Stomach (tissue), 9 donors: Measurements from ENCODE around the gene EGFL7. TPM values are rescaled to one million over a fixed set of nuclear protein-coding genes. Genes with fewer than 3 reads are reported as not detected.
"Not testable (repeated sequence)": the region's sequence is repeated elsewhere in the genome, so short reads cannot be mapped to it uniquely, and the experiment has no call there.

Experiments used
- DNase-seq, 2 donors: peaks; one replicate each; pipeline versions ENCODE4 v3.0.0 to v3.0.0-alpha.2; 2013 to 2019
- H3K27ac ChIP-seq, 5 donors: fragments of 200-600 bp in 4 of 5; sonication (generic) in 4 of 5; one replicate each; pipeline ENCODE4 v1.5.1; 2013 to 2019; ENCODE audit warnings: mild to moderate bottlenecking in 1 of 5, moderate library complexity in 1 of 5
- H3K27me3 ChIP-seq, 3 donors: fragments of 200-600 bp; sonication (generic); one replicate each; pipeline ENCODE4 v1.5.1; 2017 to 2019; ENCODE audit warnings: mixed run types in 1 of 3
- H3K36me3 ChIP-seq, 4 donors: fragments of 200-600 bp; sonication (generic); 1 replicate in 3 of 4; 2 replicates in 1 of 4; pipeline ENCODE4 v1.5.1; 2016 to 2019
- H3K4me1 ChIP-seq, 4 donors: fragments of 200-600 bp; sonication (generic); one replicate each; pipeline ENCODE4 v1.5.1; 2016 to 2019
- H3K4me3 ChIP-seq, 4 donors: fragments of 200-600 bp; sonication (generic) in 3 of 4; one replicate each; pipeline ENCODE4 v1.5.1; 2016 to 2019; ENCODE audit warnings: mild to moderate bottlenecking in 1 of 4
- H3K9me3 ChIP-seq, 4 donors: fragments of 200-600 bp; sonication (generic); one replicate each; pipeline ENCODE4 v1.5.1; 2016 to 2019
- CTCF ChIP-seq, 7 experiments: fragments of 450-650 bp in 4 of 7; fragments of 200-600 bp in 3 of 7; sonication (generic) in 3 of 7; IDR thresholded peaks; one replicate each; pipeline ENCODE4 v1.5.1; 2016 to 2019; ENCODE audit warnings: antibody characterized with exemption in 7 of 7, control low read depth in 2 of 7, mild to moderate bottlenecking in 1 of 7
- EP300 ChIP-seq: sonication (generic); formaldehyde crosslinking; IDR thresholded peaks from one replicate; pipeline ENCODE4 v1.6.1; 2017; ENCODE audit warnings: antibody characterized with exemption
- POLR2A ChIP-seq, 4 donors: fragments of 450-650 bp; IDR thresholded peaks; one replicate each; pipeline ENCODE4 v1.6.1; 2016; ENCODE audit warnings: antibody characterized with exemption in 4 of 4, control low read depth in 2 of 4, mild to moderate bottlenecking in 1 of 4, moderate library complexity in 1 of 4
- POLR2AphosphoS5 ChIP-seq, 3 donors: sonication (generic); formaldehyde crosslinking; IDR thresholded peaks; one replicate each; pipeline ENCODE4 v1.6.1; 2016; ENCODE audit warnings: antibody characterized with exemption in 3 of 3
- WGBS, 5 donors: extraction: QIAGEN DNeasy Blood & Tissue Kit in 3 of 5; methylation state at CpG; one replicate each; pipeline versions ENCODE4 v1.1.5 to v1.1.7; 2013 to 2018; 5-methylcytosine and 5-hydroxymethylcytosine counted together
- intact Hi-C: fragments of 100-400 bp; cut with DNase I; formaldehyde crosslinking; loops from one replicate; pipeline ENCODE4 v1.15.1; 2023; ENCODE audit warnings: low total_unique reads
- polyA plus RNA-seq, 3 donors: library from polyadenylated mRNA; stranded (reverse); fragments of 200-250 nt; gene quantifications; one replicate each; pipeline ENCODE4 v1.2.3, GENCODE V29; 2013
- total RNA-seq, 5 donors: library from RNA; depleted of rRNA; stranded (reverse); fragments of >200 nt; gene quantifications; one replicate each; pipeline versions ENCODE4 v1.1.0 to v1.2.3, GENCODE V29; 2014 to 2016
- donor health status: healthy with polysubstance abuse.
- donor health status: Bipolar disorder and iron deficiency.
- donor health status: healthy.

The EGFL7 gene
- total and polyA plus RNA-seq, 8 donors = 20.9 to 1,085 (median 52.2) TPM

GRCh38 chr9:136701668-136702053 lies 38.9 kb downstream of the EGFL7 start:
- Histone ChIP-seq H3K4me1 (peaks cover 17 to 22% (median 20%) of the 10 kb centered on the region in 4 donors), H3K4me3 (no peak overlapping the region), H3K27me3 (peaks cover 0 to 32% (median 4%) of the 10 kb centered on the region in 3 donors), H3K36me3 (no peaks in the 10 kb centered on the region), H3K27ac (no peak overlapping the region), H3K9me3 (no peaks in the 10 kb centered on the region)
- WGBS, 5 donors = 38 to 61% (median 46%) methylated on average over 10 of the region's 10 CpGs
- intact Hi-C loops = no loop called here
- no peak for DNase-seq
- no peak for TF ChIP-seq POLR2AphosphoS5 (IDR thresholded peaks at IDR 0.05)
- no peak for TF ChIP-seq EP300

- no peaks in the 10 kb centered on the region for H3K36me3 ChIP-seq
- intact Hi-C loops = no loop called here
- peaks cover 7 to 11% (median 9%) of the 10 kb centered on the region in 4 donors for H3K4me1 ChIP-seq
- H3K27me3 ChIP-seq = peaks cover 0 to 27% (median 4%) of the 10 kb centered on the region in 3 donors
- no peak overlapping the region for H3K27ac ChIP-seq
- no peaks in the 10 kb centered on the region for H3K9me3 ChIP-seq
- no peak for DNase-seq
- 82 to 85% (median 83%) methylated on average over 12 of the region's 12 CpGs for WGBS, 5 donors
- TF ChIP-seq POLR2AphosphoS5 (IDR thresholded peaks at IDR 0.05) = no peak
- no peak for TF ChIP-seq EP300
- no peak for TF ChIP-seq POLR2A (IDR thresholded peaks at IDR 0.05)
- TF ChIP-seq CTCF (IDR thresholded peaks at IDR 0.05) = no peak
- H3K4me3 ChIP-seq = no peak overlapping the region
Observed at GRCh38 chr9:136703276-136703860, 40.7 kb downstream of the EGFL7 start.

- intact Hi-C loops, H3K9me3 ChIP-seq: not testable (repeated sequence)
- WGBS, 5 donors = 68 to 82% (median 75%) methylated on average over 8 of the region's 8 CpGs
Observed at GRCh38 chr9:136704741-136705140, 42.0 kb downstream of the EGFL7 start.

GRCh38 chr9:136705564-136705963 lies 42.8 kb downstream of the EGFL7 start:
- no peak overlapping the region for H3K27ac ChIP-seq
- DNase-seq = no peak
- no peaks in the 10 kb centered on the region for H3K9me3 ChIP-seq
- WGBS, 5 donors = 29 to 40% (median 36%) methylated on average over 7 of the region's 7 CpGs
- no peaks in the 10 kb centered on the region for H3K36me3 ChIP-seq
- peaks cover 3 to 6% (median 6%) of the 10 kb centered on the region in 4 donors for H3K4me1 ChIP-seq
- H3K4me3 ChIP-seq = no peak overlapping the region
- no peak for TF ChIP-seq POLR2A (IDR thresholded peaks at IDR 0.05)
- no peak for TF ChIP-seq CTCF (IDR thresholded peaks at IDR 0.05)
- no peak for TF ChIP-seq EP300
- TF ChIP-seq POLR2AphosphoS5 (IDR thresholded peaks at IDR 0.05) = no peak
- H3K27me3 ChIP-seq = peaks cover 0 to 24% (median 0%) of the 10 kb centered on the region in 3 donors
- intact Hi-C loops = no loop called here

More at GRCh38 chr9:136704741-136705140, 42.0 kb downstream of the EGFL7 start:
- DNase-seq, H3K27ac ChIP-seq, H3K4me3 ChIP-seq, H3K36me3 ChIP-seq: not testable (repeated sequence)
- H3K27me3 ChIP-seq = peaks cover 0 to 32% (median 4%) of the 10 kb centered on the region in 3 donors
- H3K4me1 ChIP-seq = peaks cover 7 to 11% (median 9%) of the 10 kb centered on the region in 4 donors

GRCh38 chr9:136707011-136707410 lies 44.3 kb downstream of the EGFL7 start:
- no peak overlapping the region for H3K4me3 ChIP-seq
- TF ChIP-seq EP300 (no peak), CTCF (IDR thresholded peaks at IDR 0.05) (no peak), POLR2AphosphoS5 (IDR thresholded peaks at IDR 0.05) (no peak), POLR2A (IDR thresholded peaks at IDR 0.05) (no peak)
- no peaks in the 10 kb centered on the region for H3K36me3 ChIP-seq

More at GRCh38 chr9:136707011-136707410, 44.3 kb downstream of the EGFL7 start:
- intact Hi-C loops = no loop called here
- Histone ChIP-seq H3K27me3 (peaks cover 4 to 19% (median 6%) of the 10 kb centered on the region in 3 donors), H3K9me3 (no peaks in the 10 kb centered on the region), H3K4me1 (peaks cover 5 to 7% (median 6%) of the 10 kb centered on the region in 4 donors), H3K27ac (no peak overlapping the region)
- WGBS, 5 donors = 89 to 95% (median 92%) methylated on average over 4 to 7 of the region's 7 CpGs
- no peak for DNase-seq
